ENCODE measurements around the gene MAGEB1. TPM values are rescaled to one million over a fixed set of nuclear protein-coding genes. Genes with fewer than 3 reads are reported as not detected.

MAGEB1 gene
- total RNA-seq, result not detected in 2 replicates

DNA sequence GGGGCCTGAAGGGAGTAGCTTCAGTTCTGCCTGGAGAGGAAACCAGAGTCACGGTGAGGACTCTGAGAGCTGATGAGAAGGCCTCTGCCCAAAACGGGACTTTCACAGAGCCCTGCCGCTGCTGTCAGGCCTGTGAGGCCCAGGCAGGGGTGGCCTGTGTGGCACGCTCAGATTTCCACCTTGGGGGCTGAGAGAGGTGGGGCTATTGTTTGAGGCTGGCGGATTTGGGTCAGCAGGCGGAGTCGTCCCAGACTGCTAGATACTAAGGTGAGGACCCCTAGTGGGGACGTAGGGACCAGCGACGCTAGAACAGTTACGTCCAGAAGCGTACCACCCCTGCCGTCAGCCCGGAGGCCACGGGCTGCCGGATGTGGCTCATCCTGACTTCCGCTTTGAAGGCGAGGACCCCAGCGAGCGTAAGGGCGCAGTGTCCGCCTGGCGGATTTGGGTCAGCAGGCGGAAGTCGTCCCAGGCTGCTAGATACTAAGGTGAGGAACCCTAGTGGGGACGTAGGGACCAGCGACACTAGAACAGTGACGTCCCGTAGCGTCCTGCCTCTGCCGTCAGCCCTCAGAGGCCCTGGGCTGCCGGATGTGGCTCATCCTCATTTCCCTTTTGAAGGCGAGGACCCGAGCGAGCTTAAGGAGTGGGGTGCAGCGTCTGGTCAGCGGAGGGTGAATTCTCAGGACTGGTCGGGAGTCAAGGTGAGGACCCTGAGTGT is at the start of gene MAGEB1:
Gene MAGEB1 (plus strand): TSS at position 378 of the 721 bp plus-strand sequence. CDS start 3,348 bp downstream, outside the sequence.

GRCh38 chrX:30215357-30215843 is 31.5 kb upstream of the MAGEB1 start, which contains the start of gene MAGEB2:
Gene MAGEB2 (plus strand): TSS chrX:30215563. CDS start chrX:30218581, 3,018 bp downstream.

DNA sequence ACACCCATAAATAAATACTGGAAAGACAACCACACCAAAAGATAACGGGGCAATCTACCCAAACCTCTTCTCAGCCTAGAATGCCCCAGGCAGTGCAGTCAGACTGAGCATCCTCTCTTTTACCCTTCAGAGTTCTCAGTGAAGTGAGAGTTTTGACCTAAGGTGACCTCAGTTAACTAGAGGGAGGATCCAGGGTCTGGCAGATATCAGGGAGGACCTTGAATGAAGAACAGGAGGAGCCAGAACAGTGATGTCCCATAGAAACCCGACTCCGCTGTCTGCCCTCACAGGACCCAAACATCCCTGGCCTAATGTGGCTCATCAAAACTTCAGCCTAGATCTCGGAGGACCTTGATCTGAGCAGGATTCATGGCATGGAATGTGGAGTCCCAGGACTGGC is 16.6 kb upstream of the MAGEB1 start, which contains the start of gene MAGEB3:
Gene MAGEB3 (plus strand): TSS at position 263 of the 400 bp plus-strand sequence. CDS start 5,268 bp downstream, outside the sequence.

GRCh38 chrX:30241724-30242415 is 5.1 kb upstream of the MAGEB1 start, which contains the start of gene MAGEB4:
Gene MAGEB4 (plus strand): TSS chrX:30242000. CDS start chrX:30242136, 136 bp downstream.

Other genes with a start within 250 kb of the MAGEB1 start
- not detected in 2 replicates for gene MAGEB2, start 31.6 kb upstream of the MAGEB1 start, total RNA-seq
- not detected in 2 replicates for gene MAGEB3, start 16.5 kb upstream of the MAGEB1 start, total RNA-seq
- gene MAGEB4, start 5.1 kb upstream of the MAGEB1 start, total RNA-seq, result not detected in 2 replicates
- gene NR0B1, start 62.2 kb downstream of the MAGEB1 start, total RNA-seq, result not detected in 2 replicates

Data from smooth muscle cell of the umbilical artery (primary cell).